HEK293 (cell line): Measurements from ENCODE around the gene ZFP1.

Experiments
- CTCF ChIA-PET: fragments of 350-600 bp; formaldehyde crosslinking; extraction: SDS; loops from one replicate; lab custom pipeline; 2021; ENCODE audit warnings: antibody characterized with exemption; lab: Yijun Ruan, JAX
- POLR2A ChIA-PET: fragments of 300-600 bp; formaldehyde crosslinking; extraction: SDS; loops from one replicate; lab custom pipeline; 2020; ENCODE audit warnings: antibody characterized with exemption, inconsistent platforms; lab: Yijun Ruan, JAX
- H3K27ac ChIP-seq: fragments of 200-500 bp; sonication (Bioruptor generic); 2 replicates; pipeline ENCODE4 v1.5.1; 2014; ENCODE audit warnings: low read depth, low read length, control low read depth, inconsistent platforms; ENCODE audit errors: extremely low read depth
- H3K36me3 ChIP-seq, 2 experiments: fragments of 200-500 bp in 1 of 2; sonication (Bioruptor generic) in 1 of 2; 1 replicate in 1 of 2; 2 replicates in 1 of 2; pipeline ENCODE4 v1.5.1; 2014 to 2017; ENCODE audit warnings: inconsistent platforms in 2 of 2, low read length in 2 of 2; ENCODE audit not compliant: control insufficient read depth in 2 of 2, insufficient read depth in 1 of 2
- H3K4me1 ChIP-seq: fragments of 200-500 bp; sonication (Bioruptor generic); 2 replicates; pipeline ENCODE4 v1.5.1; 2014; ENCODE audit warnings: mild to moderate bottlenecking, low read length, inconsistent platforms; ENCODE audit not compliant: control insufficient read depth, insufficient read depth
- H3K4me3 ChIP-seq: 2 replicates; pipeline ENCODE4 v1.5.1; 2011; ENCODE audit warnings: low read depth, mild to moderate bottlenecking, control low read depth, low read length, moderate library complexity
- H3K9me3 ChIP-seq: fragments of 200-500 bp; sonication (Bioruptor generic); 2 replicates; pipeline ENCODE4 v1.5.1; 2014; ENCODE audit warnings: low read depth, low read length, inconsistent platforms; ENCODE audit not compliant: control insufficient read depth, insufficient read depth
- MZF1 ChIP-seq: fragments of 450-650 bp; formaldehyde crosslinking; IDR thresholded peaks from 2 replicates; pipeline ENCODE4 v1.5.1; 2017; ENCODE audit warnings: missing biosample characterization, missing genetic modification characterization, borderline replicate concordance
- OSR2 ChIP-seq: fragments of 450-650 bp; formaldehyde crosslinking; IDR thresholded peaks from 2 replicates; pipeline ENCODE4 v1.5.1; 2016; ENCODE audit warnings: missing biosample characterization, missing genetic modification characterization
- SETDB1 ChIP-seq: IDR thresholded peaks from one replicate; pipeline ENCODE4 v1.6.1; 2017; ENCODE audit warnings: mild to moderate bottlenecking, low read length, moderate library complexity, mixed read lengths; ENCODE audit not compliant: insufficient read length
- TCF7L2 ChIP-seq: IDR thresholded peaks from 2 replicates; pipeline ENCODE4 v1.6.1; 2011; ENCODE audit warnings: low read depth, mild to moderate bottlenecking, inconsistent platforms, low read length, moderate library complexity, borderline replicate concordance
- ZBTB17 ChIP-seq: fragments of 450-650 bp; formaldehyde crosslinking; IDR thresholded peaks from 2 replicates; pipeline ENCODE4 v1.5.1; 2016; ENCODE audit warnings: missing biosample characterization, missing genetic modification characterization
- ZBTB21 ChIP-seq: fragments of 450-650 bp; formaldehyde crosslinking; IDR thresholded peaks from 2 replicates; pipeline ENCODE4 v1.5.1; 2017; ENCODE audit warnings: missing biosample characterization, missing genetic modification characterization
- ZBTB7A ChIP-seq: fragments of 450-650 bp; formaldehyde crosslinking; IDR thresholded peaks from 2 replicates; pipeline ENCODE4 v1.5.1; 2016; ENCODE audit warnings: low read depth, missing biosample characterization, missing genetic modification characterization
- ZBTB8A ChIP-seq: fragments of 450-650 bp; formaldehyde crosslinking; IDR thresholded peaks from 2 replicates; pipeline ENCODE4 v1.5.1; 2016; ENCODE audit warnings: missing biosample characterization, missing genetic modification characterization
- ZNF10 ChIP-seq: fragments of 450-650 bp; formaldehyde crosslinking; IDR thresholded peaks from 2 replicates; pipeline ENCODE4 v1.5.1; 2017; ENCODE audit warnings: missing biosample characterization, missing genetic modification characterization
- ZNF175 ChIP-seq: fragments of 450-650 bp; formaldehyde crosslinking; IDR thresholded peaks from 2 replicates; pipeline ENCODE4 v1.5.1; 2016; ENCODE audit warnings: missing biosample characterization, missing genetic modification characterization
- ZNF2 ChIP-seq: fragments of 450-650 bp; formaldehyde crosslinking; IDR thresholded peaks from 2 replicates; pipeline ENCODE4 v1.5.1; 2016; ENCODE audit warnings: missing biosample characterization, missing genetic modification characterization
- ZNF292 ChIP-seq: fragments of 450-650 bp; formaldehyde crosslinking; IDR thresholded peaks from 2 replicates; pipeline ENCODE4 v1.5.1; 2016; ENCODE audit warnings: low read depth, missing biosample characterization, missing genetic modification characterization, borderline replicate concordance
- ZNF423 ChIP-seq: fragments of 450-650 bp; formaldehyde crosslinking; IDR thresholded peaks from 2 replicates; pipeline ENCODE4 v1.5.1; 2016; ENCODE audit warnings: missing biosample characterization, missing genetic modification characterization
- ZNF549 ChIP-seq: fragments of 450-650 bp; IDR thresholded peaks from 2 replicates; pipeline ENCODE4 v1.5.1; 2018; ENCODE audit warnings: missing biosample characterization, missing genetic modification characterization, mild to moderate bottlenecking, inconsistent platforms, moderate library complexity
- ZNF555 ChIP-seq: fragments of 450-650 bp; formaldehyde crosslinking; conservative IDR thresholded peaks from 2 replicates; pipeline ENCODE4 v1.5.1; 2017; ENCODE audit warnings: missing biosample characterization, mild to moderate bottlenecking, missing genetic modification characterization, inconsistent platforms
- ZNF560 ChIP-seq: fragments of 450-650 bp; formaldehyde crosslinking; IDR thresholded peaks from 2 replicates; pipeline ENCODE4 v1.5.1; 2017; ENCODE audit warnings: missing biosample characterization, missing genetic modification characterization, borderline replicate concordance
- ZNF561 ChIP-seq: fragments of 450-650 bp; IDR thresholded peaks from 2 replicates; pipeline ENCODE4 v1.5.1; 2018; ENCODE audit warnings: missing biosample characterization, missing genetic modification characterization, borderline replicate concordance
- ZNF629 ChIP-seq: fragments of 450-650 bp; formaldehyde crosslinking; IDR thresholded peaks from 2 replicates; pipeline ENCODE4 v1.5.1; 2017; ENCODE audit warnings: missing biosample characterization, missing genetic modification characterization
- ZNF777 ChIP-seq: fragments of 450-650 bp; formaldehyde crosslinking; IDR thresholded peaks from 2 replicates; pipeline ENCODE4 v1.5.1; 2017; ENCODE audit warnings: missing biosample characterization, missing genetic modification characterization, borderline replicate concordance
- ZNF837 ChIP-seq: fragments of 450-650 bp; formaldehyde crosslinking; IDR thresholded peaks from 2 replicates; pipeline ENCODE4 v1.5.1; 2016; ENCODE audit warnings: missing biosample characterization, missing genetic modification characterization
- ZSCAN23 ChIP-seq: fragments of 450-650 bp; formaldehyde crosslinking; IDR thresholded peaks from 2 replicates; pipeline ENCODE4 v1.5.1; 2016; ENCODE audit warnings: missing biosample characterization, missing genetic modification characterization
- ZSCAN30 ChIP-seq: fragments of 450-650 bp; IDR thresholded peaks from 2 replicates; pipeline ENCODE4 v1.5.1; 2018; ENCODE audit warnings: missing biosample characterization, mild to moderate bottlenecking, missing genetic modification characterization, moderate library complexity
- TF ChIP-seq, protein P1 (sequence below): fragments of 450-650 bp; formaldehyde crosslinking; IDR thresholded peaks from 2 replicates; pipeline ENCODE4 v1.5.1; 2017; ENCODE audit warnings: missing biosample characterization, mild to moderate bottlenecking, missing genetic modification characterization, moderate library complexity
- TF ChIP-seq, protein P2 (sequence below): fragments of 450-650 bp; formaldehyde crosslinking; conservative IDR thresholded peaks from 2 replicates; pipeline ENCODE4 v1.5.1; 2016; ENCODE audit warnings: low read depth, missing biosample characterization, missing genetic modification characterization

ZFP1 gene

DNA sequence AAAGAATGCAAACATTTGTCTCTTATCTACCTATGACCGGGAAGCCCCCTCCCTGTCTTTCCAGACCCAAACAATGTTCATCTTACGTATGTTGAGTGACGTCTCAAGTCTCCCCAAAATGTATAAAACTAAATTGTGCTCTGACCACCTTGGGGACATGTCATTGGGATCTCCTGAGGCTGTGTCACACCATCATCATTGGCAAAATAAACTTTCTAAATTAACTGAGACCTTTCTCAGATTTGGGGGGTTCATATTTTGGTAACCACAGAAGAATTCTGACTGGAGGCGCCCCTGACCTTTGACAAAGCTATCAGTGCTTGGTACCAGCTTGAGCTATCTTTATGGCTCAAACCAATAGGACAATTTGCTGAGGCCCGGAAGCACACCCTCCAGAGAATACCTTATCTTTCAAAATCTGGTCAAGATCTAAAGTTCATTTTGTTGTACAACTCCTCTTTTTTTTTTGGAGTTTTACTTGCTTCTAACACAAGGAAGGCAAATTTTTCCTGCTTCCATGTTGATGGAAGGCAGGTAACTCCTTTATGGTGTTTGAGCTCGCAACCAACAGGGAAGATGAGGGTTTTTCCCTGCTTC is 29.3 kb upstream of the ZFP1 start (continued):
- TF ChIP-seq ZNF175 (tag by site-specific recombination) (no peak), MZF1 (tag by site-specific recombination) (no peak), ZBTB7A (tag by site-specific recombination) (no peak), ZBTB17 (tag by site-specific recombination) (no peak), ZNF555 (no peak), ZBTB8A (tag by site-specific recombination) (no peak)
- TF ChIP-seq, protein P1, sequence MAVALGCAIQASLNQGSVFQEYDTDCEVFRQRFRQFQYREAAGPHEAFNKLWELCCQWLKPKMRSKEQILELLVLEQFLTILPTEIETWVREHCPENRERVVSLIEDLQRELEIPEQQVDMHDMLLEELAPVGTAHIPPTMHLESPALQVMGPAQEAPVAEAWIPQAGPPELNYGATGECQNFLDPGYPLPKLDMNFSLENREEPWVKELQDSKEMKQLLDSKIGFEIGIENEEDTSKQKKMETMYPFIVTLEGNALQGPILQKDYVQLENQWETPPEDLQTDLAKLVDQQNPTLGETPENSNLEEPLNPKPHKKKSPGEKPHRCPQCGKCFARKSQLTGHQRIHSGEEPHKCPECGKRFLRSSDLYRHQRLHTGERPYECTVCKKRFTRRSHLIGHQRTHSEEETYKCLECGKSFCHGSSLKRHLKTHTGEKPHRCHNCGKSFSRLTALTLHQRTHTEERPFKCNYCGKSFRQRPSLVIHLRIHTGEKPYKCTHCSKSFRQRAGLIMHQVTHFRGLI: no peak

DNA sequence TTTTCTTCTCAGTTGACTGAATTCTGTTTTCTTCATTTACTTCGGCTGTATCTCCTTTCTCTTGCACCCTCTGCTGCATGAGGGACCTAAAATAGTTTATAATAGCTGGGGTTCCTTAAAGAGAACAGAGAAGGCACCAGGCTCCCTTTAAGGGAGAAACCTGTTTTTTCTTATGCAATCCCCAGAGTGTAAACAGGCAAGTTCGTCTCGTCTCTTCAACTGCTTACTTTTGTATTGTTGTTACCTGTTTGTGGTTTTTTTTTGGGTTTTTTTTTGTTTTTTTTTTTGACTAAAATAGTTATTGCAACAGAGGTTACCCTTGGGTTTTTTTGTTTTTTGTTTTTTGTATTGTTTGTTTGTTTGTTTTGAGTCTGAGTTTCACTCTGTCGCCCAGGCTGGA is 28.1 kb upstream of the ZFP1 start:
- Histone ChIP-seq H3K27ac (no peak overlapping the region), H3K4me1 (no peaks in the 10 kb centered on the region), H3K36me3 (no peaks in the 10 kb centered on the region), H3K4me3 (no peak overlapping the region), H3K9me3 (no peaks in the 10 kb centered on the region)
- TF ChIP-seq ZBTB21 (tag by site-specific recombination) (no peak), ZNF10 (tag by site-specific recombination) (peak; percentile 53; the same call in 1 of the 2 replicates)
- CTCF ChIA-PET: interaction anchor here (0.7 to 1.7 kb wide), 4 partner anchors 9 to 247 kb away, joined by 3 to 9 read pairs (median 4); no protein-coding TSS in a partner anchor
- POLR2A ChIA-PET: no interaction called here

DNA sequence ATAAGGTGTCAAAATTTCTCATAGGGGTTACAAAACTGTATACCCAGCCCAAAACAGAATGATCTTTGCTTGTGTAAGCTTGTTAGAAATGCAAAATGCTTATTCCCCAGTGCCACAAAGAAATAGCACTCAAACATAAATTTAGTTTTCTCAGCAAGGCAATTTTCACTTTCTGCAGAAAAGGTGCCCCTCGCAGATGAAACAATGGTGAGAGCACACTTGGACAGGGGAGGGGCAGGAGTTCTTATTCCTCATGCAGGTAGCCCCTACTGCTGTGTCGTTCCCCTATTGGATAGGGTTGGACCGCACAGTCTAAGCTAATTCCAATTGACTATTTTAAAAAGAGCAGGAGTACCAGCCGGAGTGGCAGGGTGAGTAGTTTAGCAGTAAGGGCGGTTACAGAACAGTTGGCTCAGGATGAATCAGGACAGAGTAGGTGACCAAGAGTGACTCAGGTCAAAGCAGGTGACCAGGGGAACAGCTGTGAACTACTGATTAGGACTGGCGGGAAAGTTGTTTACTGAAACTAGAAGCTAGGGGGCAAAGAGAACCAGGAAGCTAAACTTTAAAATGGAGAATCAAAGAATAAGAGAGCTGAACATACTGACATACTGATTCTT is 26.3 kb upstream of the ZFP1 start:
- POLR2A ChIA-PET: no interaction called here
- no peaks in the 10 kb centered on the region for H3K36me3 ChIP-seq
- TF ChIP-seq ZNF560 (tag by site-specific recombination) (no peak), ZNF777 (tag by site-specific recombination) (no peak), ZSCAN23 (no peak), ZNF2 (tag by site-specific recombination) (no peak), ZNF561 (tag by site-specific recombination) (peak; percentile 94), SETDB1 (peak; percentile 99), ZNF629 (tag by site-specific recombination) (no peak)
- TF ChIP-seq, all 188 proteins: peak for 2
- H3K27ac ChIP-seq: no peak overlapping the region
- H3K9me3 ChIP-seq: no peaks in the 10 kb centered on the region
- no peak overlapping the region for H3K4me3 ChIP-seq
- CTCF ChIA-PET: interaction anchor here (1.9 to 2.1 kb wide), 2 partner anchors 11 to 259 kb away, joined by 5 to 14 read pairs; no protein-coding TSS in a partner anchor
- H3K4me1 ChIP-seq: no peaks in the 10 kb centered on the region

DNA sequence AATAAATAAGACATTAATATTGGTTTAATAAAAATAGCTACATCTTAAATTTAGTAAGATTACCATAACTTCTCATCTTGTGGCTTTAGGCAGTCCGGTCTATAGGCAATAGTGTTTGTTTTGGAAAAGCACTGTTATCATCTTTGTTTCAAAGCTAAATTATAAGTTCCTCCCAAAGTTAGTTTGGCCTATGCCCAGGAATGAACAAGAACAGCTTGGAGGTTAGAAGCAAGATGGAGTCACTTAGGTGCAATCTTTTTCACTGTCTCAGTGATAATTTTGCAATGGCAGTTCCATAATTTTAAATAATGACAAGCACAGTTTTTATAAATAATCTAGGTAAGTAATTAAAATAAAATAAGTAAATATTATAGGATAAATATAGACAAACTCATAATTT is 25.7 kb upstream of the ZFP1 start:
- no peaks in the 10 kb centered on the region for H3K9me3 ChIP-seq
- no peak overlapping the region for H3K27ac ChIP-seq
- ChIA-PET POLR2A (no interaction called here), CTCF (interaction anchor here (1.9 to 2.1 kb wide), 2 partner anchors 11 to 260 kb away, joined by 5 to 14 read pairs; no protein-coding TSS in a partner anchor)
- no peak overlapping the region for H3K4me3 ChIP-seq
- no peaks in the 10 kb centered on the region for H3K36me3 ChIP-seq
- no peaks in the 10 kb centered on the region for H3K4me1 ChIP-seq
- TF ChIP-seq MZF1 (tag by site-specific recombination) (no peak), ZNF777 (tag by site-specific recombination) (no peak), OSR2 (tag by site-specific recombination) (no peak), ZNF292 (tag by site-specific recombination) (no peak), ZNF423 (tag by site-specific recombination) (no peak), ZNF837 (tag by site-specific recombination) (no peak), ZSCAN30 (tag by site-specific recombination) (no peak), ZNF549 (tag by site-specific recombination) (no peak), TCF7L2 (no peak)
- TF ChIP-seq, protein P2, sequence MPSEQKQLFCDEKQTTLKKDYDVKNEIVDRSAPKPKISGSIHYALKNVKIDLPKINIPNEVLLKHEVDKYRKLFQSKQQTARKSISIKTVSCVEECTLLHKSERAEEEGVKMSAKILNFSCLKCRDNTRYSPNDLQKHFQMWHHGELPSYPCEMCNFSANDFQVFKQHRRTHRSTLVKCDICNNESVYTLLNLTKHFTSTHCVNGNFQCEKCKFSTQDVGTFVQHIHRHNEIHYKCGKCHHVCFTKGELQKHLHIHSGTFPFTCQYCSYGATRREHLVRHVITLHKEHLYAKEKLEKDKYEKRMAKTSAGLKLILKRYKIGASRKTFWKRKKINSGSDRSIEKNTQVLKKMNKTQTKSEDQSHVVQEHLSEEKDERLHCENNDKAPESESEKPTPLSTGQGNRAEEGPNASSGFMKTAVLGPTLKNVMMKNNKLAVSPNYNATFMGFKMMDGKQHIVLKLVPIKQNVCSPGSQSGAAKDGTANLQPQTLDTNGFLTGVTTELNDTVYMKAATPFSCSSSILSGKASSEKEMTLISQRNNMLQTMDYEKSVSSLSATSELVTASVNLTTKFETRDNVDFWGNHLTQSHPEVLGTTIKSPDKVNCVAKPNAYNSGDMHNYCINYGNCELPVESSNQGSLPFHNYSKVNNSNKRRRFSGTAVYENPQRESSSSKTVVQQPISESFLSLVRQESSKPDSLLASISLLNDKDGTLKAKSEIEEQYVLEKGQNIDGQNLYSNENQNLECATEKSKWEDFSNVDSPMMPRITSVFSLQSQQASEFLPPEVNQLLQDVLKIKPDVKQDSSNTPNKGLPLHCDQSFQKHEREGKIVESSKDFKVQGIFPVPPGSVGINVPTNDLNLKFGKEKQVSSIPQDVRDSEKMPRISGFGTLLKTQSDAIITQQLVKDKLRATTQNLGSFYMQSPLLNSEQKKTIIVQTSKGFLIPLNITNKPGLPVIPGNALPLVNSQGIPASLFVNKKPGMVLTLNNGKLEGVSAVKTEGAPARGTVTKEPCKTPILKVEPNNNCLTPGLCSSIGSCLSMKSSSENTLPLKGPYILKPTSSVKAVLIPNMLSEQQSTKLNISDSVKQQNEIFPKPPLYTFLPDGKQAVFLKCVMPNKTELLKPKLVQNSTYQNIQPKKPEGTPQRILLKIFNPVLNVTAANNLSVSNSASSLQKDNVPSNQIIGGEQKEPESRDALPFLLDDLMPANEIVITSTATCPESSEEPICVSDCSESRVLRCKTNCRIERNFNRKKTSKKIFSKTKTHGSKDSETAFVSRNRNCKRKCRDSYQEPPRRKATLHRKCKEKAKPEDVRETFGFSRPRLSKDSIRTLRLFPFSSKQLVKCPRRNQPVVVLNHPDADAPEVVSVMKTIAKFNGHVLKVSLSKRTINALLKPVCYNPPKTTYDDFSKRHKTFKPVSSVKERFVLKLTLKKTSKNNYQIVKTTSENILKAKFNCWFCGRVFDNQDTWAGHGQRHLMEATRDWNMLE (tag by site-specific recombination): no peak
